Muscle of leg (tissue), 11 donors: ENCODE data around the gene PSMC6. TPM values are rescaled to one million over a fixed set of nuclear protein-coding genes. Genes with fewer than 3 reads are reported as not detected.
"Not testable (repeated sequence)": the region's sequence is repeated elsewhere in the genome, so short reads cannot be mapped to it uniquely, and the experiment has no call there.

Source experiments
- DNase-seq: peaks from one replicate; pipeline ENCODE4 v3.0.0; 2013
- H3K27ac ChIP-seq: one replicate; pipeline ENCODE4 v1.5.1; 2013; ENCODE audit warnings: mild to moderate bottlenecking, low read length, control low read depth
- H3K27me3 ChIP-seq: one replicate; pipeline ENCODE4 v1.6.1; 2013; ENCODE audit warnings: low read length; ENCODE audit not compliant: control insufficient read depth, insufficient read depth
- H3K36me3 ChIP-seq: one replicate; pipeline ENCODE4 v1.6.1; 2013; ENCODE audit warnings: low read length; ENCODE audit not compliant: control insufficient read depth, insufficient read depth
- H3K4me1 ChIP-seq: one replicate; pipeline ENCODE4 v1.6.1; 2013; ENCODE audit warnings: low read length; ENCODE audit not compliant: control insufficient read depth, insufficient read depth
- H3K4me3 ChIP-seq: one replicate; pipeline ENCODE4 v1.5.1; 2013; ENCODE audit warnings: low read length, control low read depth
- H3K9me3 ChIP-seq: replicated peaks from 2 replicates; pipeline ENCODE4 v1.6.1; 2013; ENCODE audit warnings: low read depth, low read length; ENCODE audit not compliant: control insufficient read depth
- WGBS: methylation state at CpG from one replicate; pipeline ENCODE4 v1.1.5; 2013; ENCODE audit warnings: missing lambda C conversion rate; ENCODE audit not compliant: insufficient coverage; 5-methylcytosine and 5-hydroxymethylcytosine counted together
- polyA plus RNA-seq, 8 donors: library from polyadenylated mRNA; unstranded; fragments of 120-200 nt; gene quantifications; one replicate each; pipeline versions ENCODE4 v1.2.1 to v1.2.3, GENCODE V29; 2013; ENCODE audit warnings: inconsistent platforms in 1 of 8, low replicate concordance in 1 of 8; ENCODE audit not compliant: insufficient read length in 8 of 8, insufficient read depth in 1 of 8
- total RNA-seq: library from RNA; stranded (reverse); fragments of 120-200 nt; gene quantifications from one replicate; pipeline ENCODE4 v1.2.4, GENCODE V29; 2013

PSMC6 gene
- total and polyA plus RNA-seq, 9 donors: 81.7 to 114 (median 92.4) TPM

- peaks cover 20% of the 10 kb centered on the region for H3K36me3 ChIP-seq
- H3K9me3 ChIP-seq: no peaks in the 10 kb centered on the region
- H3K4me1 ChIP-seq: peaks cover 2% of the 10 kb centered on the region
- H3K27me3 ChIP-seq: no peaks in the 10 kb centered on the region
- 0% methylated on average over 4 of the region's 11 CpGs for WGBS
- peak overlapping the region; percentile 87 for H3K27ac ChIP-seq
- DNase-seq: peak; percentile 53
- peak overlapping the region; percentile 63 for H3K4me3 ChIP-seq
Measured at GRCh38 chr14:52730709-52731111, 23.7 kb downstream of the PSMC6 start.

DNA sequence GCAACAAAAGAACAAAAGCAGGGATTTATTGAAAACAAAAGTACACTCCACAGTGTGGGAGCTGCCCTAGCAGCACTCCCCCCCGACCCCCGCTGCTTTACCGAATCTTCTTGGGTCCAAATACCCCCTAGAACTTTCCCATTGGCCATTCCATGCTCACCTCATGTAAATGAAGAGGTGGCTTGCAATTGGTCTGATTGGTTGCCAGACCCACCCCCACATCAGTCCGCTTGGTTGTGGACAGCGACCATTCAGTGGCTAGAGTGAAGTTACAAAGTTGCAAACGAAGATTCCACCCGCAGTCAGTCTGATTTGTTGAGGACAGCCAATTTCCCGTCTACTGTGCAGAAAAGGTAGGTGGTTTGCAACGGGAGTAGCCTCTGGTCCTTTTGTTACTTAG is 26.8 kb downstream of the PSMC6 start:
- no peak for DNase-seq
- Histone ChIP-seq H3K27me3 (no peaks in the 10 kb centered on the region), H3K4me3 (no peak overlapping the region), H3K4me1 (peaks cover 2% of the 10 kb centered on the region), H3K9me3 (no peaks in the 10 kb centered on the region), H3K36me3 (peaks cover 16% of the 10 kb centered on the region), H3K27ac (no peak overlapping the region)
- 98% methylated on average over 8 of the region's 9 CpGs for WGBS

GRCh38 chr14:52735921-52736489 is 29.0 kb downstream of the PSMC6 start:
- DNase-seq: no peak
- H3K9me3 ChIP-seq: no peaks in the 10 kb centered on the region
- H3K27ac ChIP-seq: no peak overlapping the region
- H3K4me1 ChIP-seq: peaks cover 2% of the 10 kb centered on the region
- no peak overlapping the region for H3K4me3 ChIP-seq
- H3K27me3 ChIP-seq: no peaks in the 10 kb centered on the region
- WGBS: 100% methylated on average over 1 of the region's 1 CpG
- peaks cover 16% of the 10 kb centered on the region for H3K36me3 ChIP-seq

- Histone ChIP-seq H3K4me1 (no peaks in the 10 kb centered on the region), H3K9me3 (no peaks in the 10 kb centered on the region), H3K4me3 (no peak overlapping the region), H3K36me3 (peaks cover 10% of the 10 kb centered on the region), H3K27ac (no peak overlapping the region), H3K27me3 (no peaks in the 10 kb centered on the region)
- no peak for DNase-seq
Measured at GRCh38 chr14:52738409-52738808, 31.4 kb downstream of the PSMC6 start.

DNA sequence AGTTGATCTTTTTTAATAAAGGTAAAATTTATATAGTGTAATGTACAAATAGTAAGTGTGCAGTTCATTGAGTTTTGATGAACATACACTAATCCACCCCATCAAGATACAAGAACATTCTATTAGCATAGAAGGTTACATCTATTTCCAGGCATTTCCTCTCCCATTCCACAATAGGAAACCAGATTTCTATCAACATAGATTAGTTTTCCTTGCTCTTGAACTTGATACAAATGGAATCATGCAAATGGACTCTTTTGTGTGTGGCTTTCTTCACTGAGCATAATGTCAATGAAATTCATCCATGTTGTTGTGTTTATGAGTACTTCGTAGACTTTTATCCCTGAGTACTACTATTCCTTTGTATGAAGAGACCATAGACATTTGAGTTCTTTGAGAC is 33.8 kb downstream of the PSMC6 start:
- Histone ChIP-seq H3K27me3 (no peaks in the 10 kb centered on the region), H3K9me3 (no peaks in the 10 kb centered on the region), H3K4me1 (no peaks in the 10 kb centered on the region), H3K4me3 (no peak overlapping the region), H3K36me3 (no peaks in the 10 kb centered on the region), H3K27ac (no peak overlapping the region)
- WGBS: no CpG with 5 or more reads among the region's 1 CpG
- DNase-seq: no peak

DNA sequence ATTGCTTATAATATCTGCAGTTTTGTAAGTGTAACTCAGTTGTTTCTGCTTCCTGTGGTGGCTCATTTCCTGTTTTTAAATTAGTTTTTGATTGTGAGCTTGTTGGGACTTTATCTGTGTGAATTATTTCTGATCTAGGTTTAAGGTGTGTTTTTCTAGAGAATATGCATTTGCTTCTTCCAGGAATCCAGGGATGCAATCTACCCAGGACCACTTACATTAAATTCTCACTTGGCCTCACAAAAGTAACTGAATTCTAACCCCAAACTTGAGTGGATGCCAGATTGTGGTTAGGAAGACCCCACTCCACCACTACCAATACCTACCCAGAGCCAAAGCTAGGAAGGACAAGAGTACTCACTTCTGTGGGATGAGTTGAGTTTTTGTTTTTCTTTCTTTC is 34.9 kb downstream of the PSMC6 start:
- no peaks in the 10 kb centered on the region for H3K4me1 ChIP-seq
- H3K4me3 ChIP-seq: no peak overlapping the region
- no peaks in the 10 kb centered on the region for H3K27me3 ChIP-seq
- no peak for DNase-seq
- no peaks in the 10 kb centered on the region for H3K36me3 ChIP-seq
- no peaks in the 10 kb centered on the region for H3K9me3 ChIP-seq
- H3K27ac ChIP-seq: no peak overlapping the region

DNA sequence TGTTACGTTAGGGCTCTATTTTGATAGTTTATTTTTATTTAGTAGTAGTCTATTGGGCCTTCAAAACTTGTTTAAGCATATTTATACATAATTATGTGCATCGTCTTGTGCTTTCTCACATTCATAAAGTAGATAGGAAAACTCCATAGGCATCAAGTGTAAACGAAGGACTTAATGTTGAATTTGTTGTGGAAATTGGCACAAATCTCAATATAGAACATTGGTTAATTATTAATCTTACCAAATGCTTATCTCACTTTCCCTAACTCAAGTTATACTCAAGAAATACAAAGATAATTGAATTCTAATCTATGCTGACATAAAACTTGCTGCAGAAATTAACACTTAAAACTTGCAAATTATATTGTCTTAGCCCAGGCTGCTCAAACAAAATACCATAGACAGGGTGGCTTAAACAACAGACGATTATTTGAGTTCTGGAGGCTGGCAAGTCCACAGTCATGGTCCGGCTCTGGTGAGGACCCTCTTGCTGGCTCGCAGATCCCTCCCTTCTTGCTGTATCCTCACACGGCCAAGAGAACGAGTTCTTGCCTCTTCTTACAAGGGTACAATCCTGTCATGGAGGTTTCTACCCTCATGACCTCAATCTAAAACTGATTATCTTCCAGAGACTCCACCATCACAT is 41.8 kb downstream of the PSMC6 start:
- Histone ChIP-seq H3K4me3 (no peak overlapping the region), H3K36me3 (peaks cover 6% of the 10 kb centered on the region), H3K4me1 (no peaks in the 10 kb centered on the region), H3K27me3 (no peaks in the 10 kb centered on the region), H3K27ac (no peak overlapping the region), H3K9me3 (no peaks in the 10 kb centered on the region)
- 94% methylated on average over 3 of the region's 8 CpGs for WGBS
- DNase-seq: no peak

- no peaks in the 10 kb centered on the region for H3K27me3 ChIP-seq
- DNase-seq: no peak
- no peaks in the 10 kb centered on the region for H3K4me1 ChIP-seq
- H3K36me3 ChIP-seq: peaks cover 13% of the 10 kb centered on the region
- no peak overlapping the region for H3K4me3 ChIP-seq
- no peaks in the 10 kb centered on the region for H3K9me3 ChIP-seq
- no peak overlapping the region for H3K27ac ChIP-seq
- no CpG with 5 or more reads among the region's 5 CpGs for WGBS
Measured at GRCh38 chr14:52755607-52756316, 48.8 kb downstream of the PSMC6 start.

DNA sequence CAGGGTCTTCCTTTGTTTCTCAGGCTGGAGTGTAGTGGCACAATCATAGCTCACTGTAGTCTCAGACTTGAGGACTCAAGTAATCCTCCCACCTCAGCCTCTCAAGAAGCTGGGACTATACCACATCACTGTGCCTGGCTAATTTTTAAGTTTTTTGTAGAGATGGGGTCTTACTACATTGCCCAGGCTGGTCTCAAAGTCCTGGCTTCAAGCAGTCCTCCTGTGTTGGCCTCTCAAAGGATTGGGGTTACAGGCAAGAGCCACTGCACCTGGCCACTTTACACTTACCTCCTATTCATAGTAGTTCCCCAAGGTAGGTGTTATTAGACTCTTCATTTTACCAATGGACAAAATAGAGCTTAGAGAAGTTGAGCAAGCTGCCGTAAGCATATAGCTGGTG is 52.1 kb downstream of the PSMC6 start:
- Histone ChIP-seq H3K9me3 (no peaks in the 10 kb centered on the region), H3K27me3 (no peaks in the 10 kb centered on the region), H3K27ac (no peak overlapping the region), H3K4me1 (no peaks in the 10 kb centered on the region), H3K4me3 (no peak overlapping the region), H3K36me3 (peaks cover 13% of the 10 kb centered on the region)
- no CpG with 5 or more reads among the region's 1 CpG for WGBS
- DNase-seq: no peak

DNA sequence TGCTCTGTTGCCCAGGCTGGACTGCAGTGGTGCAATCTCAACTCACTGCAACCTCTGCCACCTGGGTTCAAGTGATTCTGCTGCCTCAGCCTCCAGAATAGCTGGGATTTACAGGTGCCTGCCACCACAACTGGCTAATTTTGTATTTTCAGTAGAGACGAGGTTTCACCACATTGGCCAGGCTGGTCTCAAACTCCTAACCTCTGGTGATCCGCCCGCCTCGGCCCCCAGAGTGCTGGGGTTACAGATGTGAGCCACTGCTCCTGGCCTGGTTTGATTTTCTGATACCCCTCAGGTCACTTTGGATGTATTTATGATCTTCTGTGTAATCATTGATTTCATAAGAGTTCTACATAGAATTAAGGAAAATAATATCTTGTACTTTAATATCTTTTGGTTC is 55.9 kb downstream of the PSMC6 start:
- peaks cover 19% of the 10 kb centered on the region for H3K36me3 ChIP-seq

More for the DNA sequence above, 55.9 kb downstream of the PSMC6 start:
- not testable (repeated sequence) for H3K27me3 ChIP-seq, H3K4me1 ChIP-seq, H3K4me3 ChIP-seq, H3K27ac ChIP-seq, H3K9me3 ChIP-seq, DNase-seq
- WGBS: 100% methylated on average over 1 of the region's 4 CpGs
